GM12878 (cell line): ENCODE results near the gene TARM1. TPM values are rescaled to one million over a fixed set of nuclear protein-coding genes. Genes with fewer than 3 reads are reported as not detected.

Source experiments
- ATAC-seq: fragments of 200-7000 bp; cut with Tn5 transposase; 3 replicates; pipeline ENCODE4 v1.9.1; 2020; ENCODE audit warnings: mild to moderate bottlenecking, moderate library complexity
- BruUV-seq: library from RNA; stranded (reverse); fragments of 400-500 nt; replicated peaks from 2 replicates; lab custom pipeline; 2021; lab: Mats Ljungman, UMichigan
- CTCF ChIA-PET: fragments of 300-600 bp; sonication (Branson Sonifier 250); formaldehyde crosslinking; extraction: SDS; loops from one replicate; lab custom pipeline; 2021; ENCODE audit warnings: inconsistent platforms; lab: Yijun Ruan, JAX
- POLR2A ChIA-PET: fragments of 350-600 bp; formaldehyde crosslinking; extraction: SDS; loops from one replicate; lab custom pipeline; 2021; ENCODE audit warnings: inconsistent platforms; lab: Charles Lee
- RAD21 ChIA-PET: fragments of 300-600 bp; sonication (Branson Sonifier 250); formaldehyde crosslinking; loops from one replicate; lab custom pipeline; 2023; ENCODE audit warnings: antibody characterized with exemption; ENCODE audit not compliant: unreplicated experiment; lab: Charles Lee
- SMC1A ChIA-PET: fragments of 300-600 bp; sonication (Branson Sonifier 250); formaldehyde crosslinking; loops from one replicate; lab custom pipeline; 2023; ENCODE audit not compliant: unreplicated experiment, uncharacterized antibody; lab: Charles Lee
- DNase-seq: peaks from one replicate; pipeline ENCODE4 v3.0.0-alpha.2; 2011; ENCODE audit warnings: low read depth, low spot score
- FAIRE-seq: peaks from 3 replicates; lab custom pipeline; 2011; peaks lifted over from hg19 to GRCh38; lab: Jason Lieb, UNC
- H2AFZ ChIP-seq: 2 replicates; pipeline ENCODE4 v1.6.0; 2011; ENCODE audit warnings: low read depth, low read length, control low read depth; ENCODE audit not compliant: control insufficient read depth
- H3K27ac ChIP-seq: 2 replicates; pipeline ENCODE4 v1.5.1; 2011; ENCODE audit warnings: control low read depth; ENCODE audit not compliant: control insufficient read depth, insufficient read depth
- H3K27me3 ChIP-seq, 2 experiments: replicated peaks in 1 of 2; 2 replicates each; pipeline versions ENCODE4 v1.6.0 to v1.6.1; 2011; ENCODE audit warnings: low read length in 1 of 2; ENCODE audit not compliant: control insufficient read depth in 2 of 2, insufficient read depth in 2 of 2
- H3K36me3 ChIP-seq, 2 experiments: 2 replicates each; pipeline ENCODE4 v1.5.1; 2011; ENCODE audit warnings: low read length in 1 of 2; ENCODE audit not compliant: control insufficient read depth in 2 of 2, insufficient read depth in 2 of 2
- H3K4me1 ChIP-seq: 2 replicates; pipeline ENCODE4 v1.6.1; 2011; ENCODE audit warnings: mild to moderate bottlenecking, low read length, moderate library complexity, mixed read lengths; ENCODE audit not compliant: control insufficient read depth, insufficient read depth
- H3K4me2 ChIP-seq: 2 replicates; pipeline ENCODE4 v1.6.0; 2011; ENCODE audit warnings: control low read depth; ENCODE audit not compliant: control insufficient read depth, insufficient read depth
- H3K4me3 ChIP-seq: fragments of 200-600 bp; sonication (generic); 2 replicates; pipeline ENCODE4 v1.5.1; 2016
- H3K79me2 ChIP-seq: 2 replicates; pipeline ENCODE4 v1.6.0; 2011; ENCODE audit warnings: low read length; ENCODE audit not compliant: control insufficient read depth, insufficient read depth
- H3K9ac ChIP-seq: 2 replicates; pipeline ENCODE4 v1.8.0; 2011; ENCODE audit warnings: low read length, control low read depth, mixed read lengths; ENCODE audit not compliant: control insufficient read depth, insufficient read depth
- H3K9me3 ChIP-seq: replicated peaks from 3 replicates; pipeline ENCODE4 v1.5.1; 2011; ENCODE audit warnings: mild to moderate bottlenecking, low read length; ENCODE audit not compliant: control insufficient read depth, insufficient read depth
- H4K20me1 ChIP-seq: 2 replicates; pipeline ENCODE4 v1.6.0; 2011; ENCODE audit not compliant: control insufficient read depth, insufficient read depth
- CBX3 ChIP-seq: fragments of 200-600 bp; sonication (generic); IDR thresholded peaks from 2 replicates; pipeline ENCODE4 v1.6.1; 2016; ENCODE audit warnings: low read depth, borderline replicate concordance
- CHD2 ChIP-seq: IDR thresholded peaks from 2 replicates; pipeline ENCODE4 v1.6.1; 2011; ENCODE audit warnings: low read depth, low read length, improper control_type of control experiment, borderline replicate concordance
- HSF1 ChIP-seq: fragments of 150-350 bp; IDR thresholded peaks from 2 replicates; pipeline ENCODE4 v1.6.1; 2014; ENCODE audit warnings: mild to moderate bottlenecking, low read depth, low read length
- MTA2 ChIP-seq: fragments of 450-650 bp; IDR thresholded peaks from 2 replicates; pipeline ENCODE4 v1.6.1; 2016; ENCODE audit warnings: low read depth, mild to moderate bottlenecking, moderate library complexity
- NR2F1 ChIP-seq: fragments of 450-650 bp; conservative IDR thresholded peaks from 2 replicates; pipeline ENCODE4 v1.6.1; 2017; ENCODE audit warnings: mild to moderate bottlenecking
- SPI1 ChIP-seq: IDR thresholded peaks from 2 replicates; pipeline ENCODE4 v1.6.1; 2011; ENCODE audit warnings: low read depth, mild to moderate bottlenecking, low read length, moderate library complexity, borderline replicate concordance; ENCODE audit not compliant: insufficient read depth
- SUZ12 ChIP-seq: fragments of 200-600 bp; sonication (generic); IDR thresholded peaks from one replicate; pipeline ENCODE4 v1.6.1; 2018; ENCODE audit warnings: antibody characterized with exemption, mild to moderate bottlenecking; ENCODE audit not compliant: unreplicated experiment
- WGBS: methylation state at CpG from one replicate; pipeline ENCODE4 v1.1.6; 2016; ENCODE audit warnings: low lambda C conversion rate; ENCODE audit not compliant: insufficient replicate concordance, insufficient coverage; ENCODE audit errors: missing lambda C conversion rate; 5-methylcytosine and 5-hydroxymethylcytosine counted together
- in situ Hi-C: fragments of 300-500 bp; cut with MboI; formaldehyde crosslinking; loops from 9 replicates; pipeline ENCODE4 v1.14.3; 2018; ENCODE audit warnings: mixed read lengths
- intact Hi-C: fragments of 100-400 bp; cut with micrococcal nuclease; formaldehyde crosslinking; loops from one replicate; pipeline ENCODE4 v1.14.2; 2022; ENCODE audit not compliant: unreplicated experiment
- polyA plus RNA-seq, 11 experiments: library from polyadenylated mRNA; depleted of rRNA in 4 of 11; unstranded in 6 of 11; stranded (reverse) in 5 of 11; fragments of >200 nt; fragmentation: Nextera tagmentation in 4 of 11; fragmentation: Illumina TruSeq in 1 of 11; extraction: Ambion mirVana in 4 of 11; extraction: Trizol in 1 of 11; gene quantifications; 1 replicate in 1 of 11; 2 replicates in 10 of 11; pipeline versions ENCODE4 v1.2.1 to v1.2.3, GENCODE V29; 2011 to 2016; ENCODE audit warnings: inconsistent platforms in 2 of 11, missing spikeins in 2 of 11, low read depth in 1 of 11
- total RNA-seq, 4 experiments: library from RNA; depleted of rRNA in 3 of 4; stranded (reverse); fragments of >200 nt in 3 of 4; fragmentation: Illumina TruSeq in 1 of 4; extraction: Trizol in 1 of 4; gene quantifications; 2 replicates each; pipeline versions ENCODE4 v1.2.1 to v1.2.3, GENCODE V29; 2013 to 2021

TARM1 gene
- total and polyA plus RNA-seq, 10 of the 15 experiments (the other 5 are each of a cell fraction or from before 2014, with no cell fraction given): not detected

- no peak overlapping the region for H3K4me2 ChIP-seq
- POLR2A ChIA-PET: interaction anchor here (0.7 kb wide), 1 partner anchor 11 kb away, joined by 6 read pairs; no protein-coding TSS in a partner anchor
- H3K9ac ChIP-seq: no peak overlapping the region
- H3K4me1 ChIP-seq: no peaks in the 10 kb centered on the region
- no peak overlapping the region for H3K4me3 ChIP-seq
- no peaks in the 10 kb centered on the region for H3K36me3 ChIP-seq
- 59% methylated on average over 9 of the region's 9 CpGs for WGBS
- RAD21 ChIA-PET: interaction anchor here (2.9 kb wide), 1 partner anchor 599 kb away, joined by 13 read pairs; no protein-coding TSS in a partner anchor
- CTCF ChIA-PET: interaction anchor here (1.2 to 2.4 kb wide), 5 partner anchors 13 to 829 kb away, joined by 3 to 16 read pairs (median 10); no protein-coding TSS in a partner anchor
- no peaks in the 10 kb centered on the region for H3K27me3 ChIP-seq
- no TSS peak for BruUV-seq
- no peak for DNase-seq
- SMC1A ChIA-PET: interaction anchor here (1.1 to 1.4 kb wide), 2 partner anchors 232 to 600 kb away, joined by 3 read pairs; no protein-coding TSS in a partner anchor
- FAIRE-seq: no peak
- no peak overlapping the region for H2AFZ ChIP-seq
- no peaks in the 10 kb centered on the region; the same call in 2 of the 3 replicates for H3K9me3 ChIP-seq
- intact Hi-C loops (loop anchor here (10.0 kb wide), 1 partner anchor 600 kb away; no protein-coding TSS in a partner anchor), in situ Hi-C loops (loop anchor here (10.0 kb wide), 2 partner anchors 600 to 830 kb away; partner anchors contain the start of gene ZNF665)
- H3K79me2 ChIP-seq: no peaks in the 10 kb centered on the region
- ATAC-seq: no peak
- no peaks in the 10 kb centered on the region for H4K20me1 ChIP-seq
- no peak overlapping the region for H3K27ac ChIP-seq
- TF ChIP-seq HSF1 (no peak), NR2F1 (no peak), SPI1 (no peak), CHD2 (no peak), MTA2 (no peak), CBX3 (no peak), SUZ12 (no peak)
These were observed 56.5 kb downstream of the TARM1 start for GRCh38 chr19:54024660-54025059.
